NT2/D1 (cell line): ENCODE measurements around the gene LRBA.

Experiments used
- DNase-seq: peaks from one replicate; pipeline ENCODE4 v3.0.0-alpha.2; 2011; ENCODE audit warnings: low read depth, low spot score
- H3K27me3 ChIP-seq: 2 replicates; pipeline ENCODE4 v1.6.0; 2011; ENCODE audit warnings: mild to moderate bottlenecking; ENCODE audit not compliant: insufficient read length, insufficient read depth
- H3K36me3 ChIP-seq: 2 replicates; pipeline ENCODE4 v1.6.1; 2011; ENCODE audit warnings: mild to moderate bottlenecking, low read length, mixed read lengths; ENCODE audit not compliant: insufficient read depth, insufficient read length
- H3K4me1 ChIP-seq: 2 replicates; pipeline ENCODE4 v1.5.1; 2011; ENCODE audit not compliant: insufficient read depth, insufficient read length
- H3K4me3 ChIP-seq: 2 replicates; pipeline ENCODE4 v1.5.1; 2011; ENCODE audit warnings: low read depth; ENCODE audit not compliant: insufficient read length
- H3K9ac ChIP-seq: 2 replicates; pipeline ENCODE4 v1.6.0; 2011; ENCODE audit warnings: low read depth; ENCODE audit not compliant: insufficient read length
- H3K9me3 ChIP-seq: 2 replicates; pipeline ENCODE4 v1.5.1; 2011; ENCODE audit warnings: mild to moderate bottlenecking, low read length; ENCODE audit not compliant: insufficient read depth
- SUZ12 ChIP-seq: IDR thresholded peaks from 2 replicates; pipeline ENCODE4 v1.6.1; 2011; ENCODE audit not compliant: insufficient read length, insufficient read depth; ENCODE audit errors: extremely low read depth
- YY1 ChIP-seq: IDR thresholded peaks from 2 replicates; pipeline ENCODE4 v1.6.1; 2011; ENCODE audit not compliant: insufficient read length, insufficient read depth
- ZNF274 ChIP-seq: IDR thresholded peaks from 2 replicates; pipeline ENCODE4 v1.6.1; 2011; ENCODE audit warnings: mild to moderate bottlenecking, low read depth, low read length

LRBA gene

GRCh38 chr4:150943818-150944217, 71.3 kb downstream of the LRBA start:
- Histone ChIP-seq H3K9ac (no peak overlapping the region), H3K36me3 (no peaks in the 10 kb centered on the region), H3K27me3 (no peaks in the 10 kb centered on the region), H3K9me3 (no peaks in the 10 kb centered on the region), H3K4me3 (no peak overlapping the region), H3K4me1 (no peaks in the 10 kb centered on the region)
- TF ChIP-seq YY1, result no peak
- no peak for TF ChIP-seq SUZ12
- TF ChIP-seq ZNF274, result no peak
- no peak for DNase-seq

- H3K4me3 ChIP-seq, result no peak overlapping the region
- no peak overlapping the region for H3K9ac ChIP-seq
- no peak for DNase-seq
- no peaks in the 10 kb centered on the region for H3K9me3 ChIP-seq
- H3K27me3 ChIP-seq, result no peaks in the 10 kb centered on the region
- no peak for TF ChIP-seq YY1
- no peak for TF ChIP-seq SUZ12
- TF ChIP-seq ZNF274, result no peak
- H3K36me3 ChIP-seq, result no peaks in the 10 kb centered on the region
- H3K4me1 ChIP-seq, result no peaks in the 10 kb centered on the region
These were observed 72.0 kb downstream of the LRBA start for GRCh38 chr4:150943126-150943525.

GRCh38 chr4:150942539-150942938, 72.5 kb downstream of the LRBA start:
- Histone ChIP-seq H3K27me3 (no peaks in the 10 kb centered on the region), H3K4me1 (no peaks in the 10 kb centered on the region), H3K9ac (no peak overlapping the region), H3K36me3 (no peaks in the 10 kb centered on the region), H3K9me3 (no peaks in the 10 kb centered on the region), H3K4me3 (no peak overlapping the region)
- DNase-seq, result no peak
- TF ChIP-seq SUZ12 (no peak), ZNF274 (no peak), YY1 (no peak)

GRCh38 chr4:150940123-150940522, 75.0 kb downstream of the LRBA start:
- TF ChIP-seq ZNF274, result no peak
- TF ChIP-seq SUZ12, result no peak
- TF ChIP-seq YY1, result no peak
- H3K4me1 ChIP-seq, result no peaks in the 10 kb centered on the region
- H3K9ac ChIP-seq, result no peak overlapping the region
- H3K36me3 ChIP-seq, result no peaks in the 10 kb centered on the region
- no peaks in the 10 kb centered on the region for H3K9me3 ChIP-seq
- no peaks in the 10 kb centered on the region for H3K27me3 ChIP-seq
- no peak overlapping the region for H3K4me3 ChIP-seq
- DNase-seq, result no peak

GRCh38 chr4:150939530-150939929, 75.6 kb downstream of the LRBA start:
- Histone ChIP-seq H3K4me1 (no peaks in the 10 kb centered on the region), H3K27me3 (no peaks in the 10 kb centered on the region), H3K4me3 (no peak overlapping the region), H3K9ac (no peak overlapping the region), H3K36me3 (no peaks in the 10 kb centered on the region), H3K9me3 (no peaks in the 10 kb centered on the region)
- no peak for TF ChIP-seq SUZ12
- no peak for TF ChIP-seq YY1
- TF ChIP-seq ZNF274, result no peak
- DNase-seq, result no peak

GRCh38 chr4:150938873-150939499, 76.1 kb downstream of the LRBA start:
- Histone ChIP-seq H3K9me3 (no peaks in the 10 kb centered on the region), H3K4me3 (no peak overlapping the region), H3K9ac (no peak overlapping the region), H3K4me1 (no peaks in the 10 kb centered on the region), H3K27me3 (no peaks in the 10 kb centered on the region), H3K36me3 (no peaks in the 10 kb centered on the region)
- DNase-seq, result no peak
- TF ChIP-seq YY1 (no peak), ZNF274 (no peak), SUZ12 (no peak)

- no peaks in the 10 kb centered on the region for H3K4me1 ChIP-seq
These were observed 76.7 kb downstream of the LRBA start for GRCh38 chr4:150938417-150938816.

More at GRCh38 chr4:150938417-150938816, 76.7 kb downstream of the LRBA start:
- Histone ChIP-seq H3K4me3 (no peak overlapping the region), H3K9ac (no peak overlapping the region), H3K9me3 (no peaks in the 10 kb centered on the region), H3K36me3 (no peaks in the 10 kb centered on the region), H3K27me3 (no peaks in the 10 kb centered on the region)
- TF ChIP-seq SUZ12, result no peak
- no peak for TF ChIP-seq YY1
- TF ChIP-seq ZNF274, result no peak
- DNase-seq, result no peak
